ENCODE measurements around the gene PCNX1. TPM values are rescaled to one million over a fixed set of nuclear protein-coding genes. Genes with fewer than 3 reads are reported as not detected.
"Not testable (repeated sequence)": the region's sequence is repeated elsewhere in the genome, so short reads cannot be mapped to it uniquely, and the experiment has no call there.

Gene PCNX1
- polyA plus RNA-seq, 1 donor: 25.6 TPM

DNA sequence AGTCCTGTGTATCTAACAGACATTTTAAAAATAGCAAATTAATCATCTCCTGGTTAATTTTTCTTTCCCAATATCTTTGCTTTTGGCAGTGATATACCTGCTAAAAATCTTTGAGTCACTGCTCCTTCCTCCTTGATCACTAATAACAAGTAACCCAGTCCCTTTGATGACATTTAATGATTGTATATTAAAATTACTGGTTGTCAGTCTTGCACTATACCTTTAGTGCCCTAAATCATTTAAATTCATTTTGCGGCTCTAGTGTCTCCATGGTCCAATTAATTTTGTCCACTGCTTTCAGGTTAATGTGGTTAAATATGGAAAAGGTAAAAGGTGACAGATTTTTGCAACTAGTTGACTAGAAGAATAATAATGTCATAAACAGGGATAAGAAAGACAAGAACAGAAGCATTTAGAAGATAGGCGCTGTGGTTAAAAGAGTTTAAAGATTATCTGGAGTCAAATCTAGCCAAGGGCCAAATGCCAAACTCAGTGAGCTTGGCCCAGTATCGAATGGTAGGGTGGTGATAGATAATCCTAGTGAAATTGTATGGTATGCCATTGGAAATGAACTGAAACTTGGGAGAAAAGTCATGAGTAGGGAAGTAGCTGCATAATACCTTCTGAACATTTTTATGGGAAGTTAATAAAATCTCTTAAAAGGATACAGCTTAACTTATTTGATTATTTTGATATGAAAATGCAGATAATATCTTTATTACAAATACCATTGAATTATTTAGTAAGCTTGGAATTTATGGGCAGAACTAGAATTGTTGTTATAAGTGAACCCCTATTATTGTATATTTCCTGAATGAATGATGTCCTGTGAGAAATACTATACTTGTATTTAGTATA lies 115.0 kb downstream of the PCNX1 start:
- no peak for DNase-seq

DNA sequence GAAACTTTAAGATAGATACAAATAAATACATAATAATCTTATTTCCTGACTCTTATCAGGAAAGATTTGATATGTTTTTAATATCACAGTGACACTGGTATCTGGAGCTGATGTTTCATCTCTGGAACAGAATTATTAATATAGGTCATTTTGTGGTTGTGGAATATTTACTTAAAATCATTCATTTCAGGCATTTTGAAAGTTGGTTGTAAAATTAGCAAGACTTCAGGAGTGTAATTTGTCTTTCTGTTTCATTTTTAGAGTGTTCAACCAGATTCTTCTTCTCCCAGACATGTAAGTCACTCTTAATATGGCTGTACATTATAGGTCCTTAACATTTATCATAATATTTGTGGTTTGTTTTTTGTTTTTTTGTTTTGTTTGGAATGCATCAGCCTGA lies 115.7 kb downstream of the PCNX1 start:
- DNase-seq: no peak

DNA sequence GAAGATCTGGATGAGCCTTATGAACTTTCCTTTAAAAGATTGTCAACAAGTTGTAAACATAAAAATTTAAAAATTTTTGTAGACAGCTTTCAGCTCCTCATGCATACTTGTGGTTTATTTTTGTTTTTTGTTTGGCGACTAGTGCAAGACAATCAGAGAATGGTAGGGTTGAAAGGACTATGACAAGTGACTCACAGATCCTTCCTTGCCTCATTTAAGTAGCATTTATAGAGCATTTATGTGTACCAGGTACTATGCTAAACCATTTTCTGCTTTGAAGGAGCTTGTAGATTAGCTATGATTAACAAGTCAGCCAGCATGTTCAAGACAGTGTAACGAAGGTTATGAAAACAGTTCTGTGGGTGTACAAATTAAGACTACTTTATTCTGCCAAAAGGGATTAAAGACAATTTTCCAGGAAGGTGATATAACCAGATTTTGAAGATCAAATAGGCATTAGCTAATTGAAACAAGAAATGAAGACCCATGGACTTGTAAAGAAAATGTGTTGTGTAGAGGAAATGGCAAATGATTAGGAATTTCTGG lies 122.0 kb downstream of the PCNX1 start:
- no peak for DNase-seq

DNA sequence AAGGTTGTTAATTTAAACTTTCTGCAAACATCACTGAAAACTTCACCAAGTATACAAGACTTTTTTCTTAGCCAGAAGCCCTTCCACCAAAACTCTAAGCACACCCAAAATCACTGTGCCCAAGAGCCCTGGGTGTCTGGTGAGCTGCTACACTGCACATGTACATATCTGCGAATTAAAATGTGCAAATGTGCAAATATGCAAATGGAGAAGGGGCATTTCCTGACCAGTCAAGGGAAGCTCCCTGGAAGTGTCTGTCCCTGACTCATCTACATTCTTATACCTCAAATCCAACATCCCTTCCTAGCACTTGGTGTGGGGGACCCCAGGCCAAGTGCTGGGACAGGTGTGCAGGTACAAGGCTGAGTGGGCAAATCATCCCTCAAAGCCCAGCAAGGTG lies 123.7 kb downstream of the PCNX1 start:
- no peak for DNase-seq

DNA sequence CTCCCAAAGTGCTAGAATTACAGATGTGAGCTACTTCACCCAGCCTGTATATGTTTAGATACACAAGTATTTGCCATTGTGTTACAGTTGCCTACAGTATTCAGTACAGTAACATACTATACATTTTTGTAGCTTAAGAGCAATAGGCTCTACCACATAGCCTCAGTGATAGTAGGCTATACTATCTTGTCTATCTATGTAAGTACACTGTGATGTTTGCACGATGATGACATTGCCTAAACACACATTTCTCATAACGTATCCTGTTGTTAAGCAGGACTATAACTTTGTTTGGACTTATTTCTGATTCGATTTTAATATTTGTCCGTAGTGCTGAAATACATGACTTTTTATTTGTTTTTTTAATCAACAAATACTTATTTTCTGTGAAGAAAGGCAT lies 129.2 kb downstream of the PCNX1 start:
- no peak for DNase-seq

DNA sequence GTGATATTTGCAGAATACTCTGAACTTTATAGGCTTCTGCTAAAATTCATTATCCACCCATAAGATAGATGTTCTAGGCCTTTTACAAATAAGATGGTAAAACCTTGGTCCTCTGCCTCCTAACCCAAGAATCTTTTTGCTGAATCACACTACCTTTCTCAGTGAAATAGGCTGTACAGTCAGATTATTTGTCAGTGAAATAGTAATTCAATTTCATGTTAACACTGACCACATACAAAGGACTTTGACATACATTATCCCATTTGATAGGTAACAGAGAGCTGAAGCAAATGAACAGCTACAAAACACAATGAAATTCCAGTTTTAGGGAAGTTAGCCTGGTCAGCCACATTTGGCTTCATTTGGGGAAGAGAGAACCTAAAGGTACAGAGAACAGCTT lies 141.1 kb downstream of the PCNX1 start:
- no peak for DNase-seq

DNA sequence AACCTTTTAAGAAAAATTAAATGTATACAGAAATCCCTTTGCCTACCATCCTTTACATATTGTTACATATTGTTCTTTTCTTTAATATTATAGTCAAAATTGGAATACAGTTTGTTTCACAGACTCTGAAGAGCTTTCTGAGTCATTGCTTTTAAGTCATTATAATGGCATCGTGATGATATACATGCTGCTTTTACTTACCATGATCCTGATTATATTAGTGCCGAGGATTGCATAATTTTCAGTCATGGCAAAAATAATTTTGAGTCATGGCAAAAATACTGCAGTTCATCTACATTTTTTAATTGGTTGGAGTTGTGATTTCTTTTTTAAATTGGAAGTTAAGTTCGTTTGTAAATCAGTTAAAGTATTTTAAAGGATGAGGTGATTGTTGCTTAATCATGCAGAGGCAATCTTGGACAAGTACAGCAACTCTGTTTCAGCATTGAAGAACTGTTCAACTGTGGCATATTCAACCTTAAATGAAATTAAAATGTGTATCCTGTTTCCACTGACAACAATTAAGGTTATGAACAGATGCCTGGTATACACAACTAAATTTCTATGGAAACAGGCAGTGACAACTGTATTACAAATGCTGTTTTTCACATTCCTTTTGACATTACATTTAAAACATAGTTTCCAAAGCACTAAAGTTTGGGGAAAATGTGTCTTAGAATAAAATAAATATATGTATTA lies 142.3 kb downstream of the PCNX1 start:
- no peak for DNase-seq

DNA sequence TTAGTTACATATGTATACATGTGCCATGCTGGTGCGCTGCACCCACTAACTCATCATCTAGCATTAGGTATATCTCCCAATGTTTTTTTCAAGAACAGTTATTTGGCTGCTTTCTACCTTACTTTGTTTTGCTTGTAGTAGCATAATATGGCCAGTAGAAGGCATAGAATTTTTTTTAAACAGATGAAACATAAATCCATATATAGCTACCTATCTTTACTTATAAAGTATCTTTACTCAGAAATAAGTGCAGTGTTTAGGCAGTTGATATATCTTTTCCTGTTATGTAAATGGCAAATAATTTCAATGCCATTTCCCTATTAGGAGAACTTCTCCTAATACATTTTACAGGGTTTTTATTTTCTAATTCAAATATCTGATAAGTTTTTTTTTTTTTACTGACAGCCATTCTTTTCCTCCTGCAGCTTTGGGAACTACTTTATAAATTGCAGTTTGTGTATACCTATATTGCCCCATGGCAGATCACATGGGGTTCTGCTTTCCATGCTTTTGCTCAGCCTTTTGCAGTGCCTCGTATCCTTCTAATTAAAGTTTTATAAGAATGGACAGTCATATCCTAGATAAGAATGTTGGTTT lies 143.1 kb downstream of the PCNX1 start:
- DNase-seq: no peak

DNA sequence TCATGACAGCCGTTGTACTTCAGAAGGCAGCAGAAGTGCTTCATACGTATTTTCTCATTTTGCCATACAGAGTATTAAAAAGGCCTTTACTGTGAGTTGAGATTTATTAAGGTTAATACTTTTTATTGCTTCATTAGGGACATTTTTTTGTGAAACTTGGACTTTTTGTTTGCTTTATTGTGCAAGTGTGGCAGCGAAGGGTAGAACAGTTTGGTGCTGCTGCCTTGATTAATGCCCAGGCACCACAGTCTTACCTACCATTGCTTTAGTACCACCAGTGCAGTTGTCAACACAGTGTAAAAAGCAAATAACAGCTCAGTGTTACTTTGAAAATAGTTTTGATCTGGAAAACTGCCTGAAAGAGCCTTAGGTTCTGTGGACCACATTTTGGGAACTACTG lies 147.4 kb downstream of the PCNX1 start:
- DNase-seq: no peak

DNA sequence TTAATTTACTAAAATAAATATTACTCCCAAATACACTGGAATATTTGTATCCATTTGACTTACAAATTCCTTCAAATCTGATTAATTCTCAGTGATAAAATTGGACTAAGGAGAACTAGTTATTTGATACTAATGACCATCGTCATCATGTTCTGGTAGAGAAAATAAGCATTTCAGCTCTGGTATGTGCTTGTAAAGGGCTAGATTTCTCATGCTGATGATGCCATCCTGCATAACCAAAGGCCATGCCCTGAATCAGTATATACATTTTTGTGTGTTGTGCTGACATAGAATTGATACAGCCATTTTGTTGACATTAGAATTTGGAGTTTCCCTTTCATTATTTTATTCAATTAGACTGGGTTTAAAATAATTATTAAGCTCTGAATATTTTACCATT lies 148.9 kb downstream of the PCNX1 start:
- no peak for DNase-seq

DNA sequence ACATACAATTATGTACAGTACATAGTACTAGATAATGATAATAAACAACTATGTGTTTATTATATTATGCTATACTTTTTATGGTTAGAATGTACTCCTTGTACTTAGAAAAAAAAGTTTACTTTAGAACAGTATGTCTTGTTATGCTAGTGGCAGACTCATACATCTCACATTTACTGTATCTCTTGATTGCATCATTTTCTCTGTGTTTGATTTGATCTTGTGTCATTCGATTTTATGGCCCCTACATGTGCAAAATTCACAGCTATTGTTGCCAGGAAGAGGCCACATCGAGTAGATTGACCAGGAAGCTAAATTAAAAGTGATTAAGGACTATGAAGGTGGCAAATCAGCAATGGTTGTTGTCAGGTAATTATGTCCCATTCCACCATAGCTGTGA lies 153.0 kb downstream of the PCNX1 start:
- no peak for DNase-seq

DNA sequence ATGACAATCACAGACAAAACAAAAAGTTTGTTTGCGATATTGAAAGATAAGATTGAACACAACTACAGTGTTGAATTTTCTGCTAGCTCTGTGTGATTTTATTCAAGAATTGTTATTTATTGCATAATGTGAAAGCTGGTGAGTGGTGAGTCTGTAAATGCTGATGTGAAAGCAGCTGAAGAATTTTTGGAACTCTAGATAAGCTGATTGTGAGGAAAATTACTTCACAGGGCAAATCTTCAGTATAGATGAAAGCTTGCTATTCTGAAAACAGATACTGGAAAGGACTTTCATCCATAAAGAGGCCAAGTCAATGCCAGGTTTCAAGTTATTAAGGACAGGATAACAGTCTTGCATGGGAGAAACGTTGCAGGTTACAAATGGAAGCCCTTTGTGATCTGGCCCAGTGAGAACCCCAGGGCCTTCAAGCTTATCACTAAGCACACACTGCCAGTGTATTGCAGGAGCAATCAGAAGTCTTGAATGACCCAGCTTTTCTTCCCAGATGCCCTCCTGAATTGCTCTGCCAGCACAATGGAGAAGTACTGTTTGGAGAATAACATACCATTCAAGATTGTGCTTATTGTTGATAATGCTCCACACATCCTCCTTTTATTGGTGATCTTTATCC lies 153.7 kb downstream of the PCNX1 start:
- no peak for DNase-seq

DNA sequence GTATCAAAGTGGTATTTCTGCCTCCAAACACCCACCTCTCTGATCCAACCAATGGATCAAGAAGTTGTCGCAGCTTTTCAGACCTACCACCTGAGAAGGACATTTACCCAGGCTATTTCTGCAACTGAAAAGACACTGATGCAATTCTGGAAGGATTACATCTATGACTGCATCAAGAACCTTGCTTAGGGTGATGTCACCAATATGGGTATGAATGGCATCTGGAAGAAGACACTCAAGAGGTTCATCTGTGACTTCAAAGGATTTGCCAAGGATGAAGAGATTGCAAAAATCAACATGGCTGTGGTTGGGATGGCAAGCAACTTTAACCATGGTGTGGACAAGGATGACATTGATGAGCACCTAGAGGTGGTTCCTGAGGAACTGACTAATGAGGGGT lies 154.2 kb downstream of the PCNX1 start:
- no peak for DNase-seq

DNA sequence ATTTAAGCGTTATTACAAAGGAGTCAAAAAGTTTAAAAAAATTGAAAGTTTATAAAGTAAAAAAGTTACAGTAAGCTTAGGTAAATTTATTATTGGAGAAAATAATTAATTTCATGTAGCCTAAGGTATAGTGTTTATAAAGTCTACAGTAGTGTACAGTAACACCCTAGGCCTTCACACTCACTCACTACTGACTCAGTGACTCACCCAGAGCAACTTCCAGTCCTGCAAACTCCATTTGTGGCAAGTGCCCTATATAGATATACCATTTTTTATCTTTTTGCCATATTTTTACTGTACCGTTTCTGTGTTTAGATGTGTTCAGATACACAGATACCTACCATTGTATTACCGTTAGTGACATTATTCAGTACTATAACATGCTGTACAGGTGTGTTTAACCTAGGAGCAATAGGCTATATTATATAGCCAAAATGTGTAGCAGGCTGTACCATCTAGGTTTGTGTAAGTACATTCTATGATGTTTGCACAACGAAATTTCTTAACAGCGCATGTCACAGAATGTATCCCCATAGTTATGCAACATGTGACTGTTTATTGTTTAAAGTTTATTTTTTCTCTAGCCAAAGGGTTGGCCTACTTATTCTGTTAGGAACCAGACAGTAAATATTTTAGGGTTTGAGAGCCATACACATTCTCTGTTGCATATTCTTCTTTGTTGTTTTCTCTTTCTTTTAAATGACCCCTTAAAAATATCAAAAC lies 155.5 kb downstream of the PCNX1 start:
- DNase-seq: no peak

DNA sequence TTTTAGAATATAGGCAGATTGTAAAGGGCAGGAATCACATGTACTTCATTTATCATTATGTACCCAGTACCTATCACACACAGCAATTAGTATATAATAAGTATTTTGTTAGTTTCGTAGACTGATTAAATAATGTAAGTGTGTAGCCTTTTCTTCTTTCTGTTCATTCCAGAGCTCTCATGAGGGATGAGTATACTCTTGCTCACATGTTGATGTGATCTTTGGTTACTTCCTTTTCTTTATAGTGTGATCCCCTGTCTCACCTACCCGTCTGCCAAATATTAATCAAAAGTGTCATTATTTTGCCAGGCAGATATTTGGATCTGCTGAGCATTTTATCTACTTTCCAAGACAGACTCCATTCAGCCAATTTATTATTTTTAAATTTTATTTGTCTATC lies 156.1 kb downstream of the PCNX1 start:
- DNase-seq: no peak

DNA sequence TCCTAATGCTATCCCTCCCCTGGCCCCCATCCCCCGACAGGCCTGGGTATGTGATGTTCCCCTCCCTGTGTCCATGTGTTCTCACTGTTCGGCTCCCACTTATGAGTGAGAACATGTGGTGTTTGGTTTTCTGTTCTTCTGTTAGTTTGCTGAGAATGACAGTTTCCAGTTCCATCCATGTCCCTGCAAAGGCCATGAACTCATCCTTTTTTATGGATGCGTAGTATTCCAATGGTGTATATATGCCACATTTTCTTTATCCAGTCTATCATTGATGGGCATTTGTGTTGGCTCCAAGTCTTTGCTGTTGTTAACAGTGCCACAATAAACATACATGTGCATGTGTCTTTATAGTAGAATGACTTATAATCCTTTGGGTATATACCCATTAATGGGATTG lies 157.5 kb downstream of the PCNX1 start:
- DNase-seq: not testable (repeated sequence)

DNA sequence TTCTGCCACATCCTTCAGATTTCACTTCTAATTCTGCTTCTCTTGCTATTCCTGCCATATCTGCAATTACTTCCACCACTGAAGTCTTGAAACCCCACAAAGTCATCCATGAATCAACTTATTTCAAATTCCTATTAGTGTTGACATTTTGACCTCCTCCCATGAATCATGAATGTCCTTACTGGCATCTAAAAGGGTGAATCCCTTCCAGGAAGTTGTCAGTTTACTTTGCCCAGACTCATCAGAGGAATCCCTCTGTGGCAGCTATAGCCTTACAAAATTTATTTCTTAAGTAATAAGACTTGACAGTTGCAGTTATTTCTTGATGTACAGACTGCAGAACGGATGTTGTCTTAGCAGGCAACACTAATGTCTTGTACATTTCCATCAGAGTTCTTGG lies 162.9 kb downstream of the PCNX1 start:
- no peak for DNase-seq

DNA sequence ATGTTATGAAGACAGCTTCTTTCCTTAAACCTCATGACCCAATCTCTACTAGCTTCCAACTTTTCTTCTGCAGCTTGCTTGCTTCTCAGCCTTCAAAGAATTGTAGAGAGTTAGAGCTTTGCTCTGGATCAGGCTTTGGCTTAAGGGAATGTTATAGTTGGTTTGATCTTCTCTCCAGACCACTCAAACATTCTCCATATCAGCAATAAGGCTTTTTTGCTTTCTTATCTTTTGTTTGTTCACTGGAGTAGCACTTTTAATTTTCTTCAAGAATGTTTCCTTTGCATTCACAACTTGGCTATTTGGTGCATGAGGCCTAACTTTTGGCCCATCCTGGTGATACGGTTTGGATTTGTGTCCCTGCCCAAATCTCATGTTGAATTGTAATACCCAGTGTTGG lies 163.8 kb downstream of the PCNX1 start:
- DNase-seq: no peak

DNA sequence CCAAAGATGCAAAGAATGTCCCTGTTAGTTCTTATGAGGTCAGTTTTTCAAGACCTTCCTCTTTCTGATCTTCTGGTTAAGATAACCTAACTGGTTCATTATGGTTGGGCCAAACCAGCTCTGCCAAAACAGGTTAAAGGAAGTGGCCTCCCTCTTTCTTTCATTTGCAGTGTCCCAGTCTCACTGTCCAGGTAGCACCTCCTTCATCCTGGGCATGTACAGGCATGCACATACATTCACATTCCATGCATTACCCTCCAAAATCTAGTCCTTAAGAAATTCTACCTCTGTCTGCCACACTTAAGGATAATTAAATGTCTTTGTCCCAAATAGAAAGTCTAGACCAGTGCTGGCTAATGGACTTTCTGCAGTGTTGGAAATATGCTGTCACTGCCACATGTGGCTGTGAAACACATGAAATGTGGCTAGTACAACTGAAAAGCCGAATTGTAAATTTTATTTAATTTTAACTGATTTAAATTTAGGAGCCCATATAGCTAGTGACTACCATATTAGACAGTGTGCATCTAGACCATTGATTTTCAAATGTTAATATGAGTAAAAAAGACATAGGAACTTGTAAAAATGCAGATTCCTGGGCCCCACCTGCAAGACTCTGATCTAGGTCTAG lies 169.3 kb downstream of the PCNX1 start:
- no peak for DNase-seq

DNA sequence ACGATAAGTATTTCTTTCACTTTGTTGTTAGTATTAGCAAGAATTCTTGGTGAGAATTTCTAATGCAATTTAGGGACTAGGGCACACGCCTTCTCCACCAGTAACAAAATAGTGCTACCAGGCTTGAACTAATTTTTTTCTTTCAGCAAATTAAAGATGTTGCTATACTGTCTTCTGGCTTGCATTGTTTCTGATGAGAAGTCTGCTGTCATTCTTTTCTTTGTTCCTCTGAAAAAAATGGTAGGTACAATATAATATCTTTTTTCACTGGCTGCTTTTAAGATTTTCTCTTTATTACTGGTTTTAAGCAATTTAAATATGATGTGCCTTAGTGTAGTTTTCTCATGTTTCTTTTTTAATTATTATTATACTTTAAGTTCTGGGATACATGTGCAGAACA lies 171.2 kb downstream of the PCNX1 start:
- DNase-seq: no peak

DNA sequence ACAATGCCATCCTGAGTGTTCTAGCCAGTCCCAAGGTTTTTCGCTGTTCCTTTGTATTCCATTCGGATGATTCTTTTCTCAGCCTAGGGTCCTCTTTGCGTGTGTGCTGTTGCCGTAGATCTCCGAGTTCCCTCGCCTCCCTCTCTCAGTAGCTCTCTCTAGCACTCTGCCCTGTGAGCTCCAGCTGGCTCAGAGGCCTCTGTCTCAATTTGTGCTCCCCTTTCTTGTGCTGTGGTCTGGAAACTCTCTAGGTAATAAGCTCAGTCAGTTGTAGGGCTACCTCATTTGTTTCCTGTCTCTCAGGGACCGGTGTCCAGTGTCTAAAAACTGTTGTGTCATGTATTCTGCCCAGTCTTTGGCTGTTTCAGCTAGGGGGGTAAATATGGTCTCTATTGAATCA lies 179.3 kb downstream of the PCNX1 start:
- DNase-seq: no peak

DNA sequence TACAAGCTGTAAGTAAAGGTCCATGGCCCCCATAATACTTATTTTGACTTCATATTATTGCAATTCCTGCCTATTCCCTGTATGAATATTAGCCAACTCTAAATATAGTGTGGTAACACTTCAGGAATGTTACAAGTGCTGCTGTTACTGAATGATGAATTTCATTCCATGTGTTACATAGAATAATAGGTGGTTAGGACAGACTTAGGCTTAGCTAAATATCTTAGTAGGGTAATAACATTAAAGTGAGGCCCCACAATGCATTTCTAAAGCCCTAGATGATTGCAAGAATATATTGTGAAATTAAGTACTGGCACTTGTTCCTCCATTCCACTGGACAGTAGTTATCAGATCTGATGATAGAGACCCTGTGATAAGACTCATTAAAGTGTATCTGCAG lies 182.7 kb downstream of the PCNX1 start:
- no peak for DNase-seq
